SHP77 treated with DMSO at 0.1 percent for 48 hours (cell line): ENCODE measurements around the gene AP1G2.
A peak's percentile ranks its signal among the peaks of the same experiment; 100 is the strongest.
"Not testable (repeated sequence)": the region's sequence is repeated elsewhere in the genome, so short reads cannot be mapped to it uniquely, and the experiment has no call there.

ENCODE experiments used
- DNase-seq: peaks from one replicate; lab custom pipeline; 2025; lab: John Stamatoyannopoulos, UW

Gene AP1G2

GRCh38 chr14:23600806-23601205 lies 33.2 kb upstream of the AP1G2 start:
- no peak for DNase-seq

DNA sequence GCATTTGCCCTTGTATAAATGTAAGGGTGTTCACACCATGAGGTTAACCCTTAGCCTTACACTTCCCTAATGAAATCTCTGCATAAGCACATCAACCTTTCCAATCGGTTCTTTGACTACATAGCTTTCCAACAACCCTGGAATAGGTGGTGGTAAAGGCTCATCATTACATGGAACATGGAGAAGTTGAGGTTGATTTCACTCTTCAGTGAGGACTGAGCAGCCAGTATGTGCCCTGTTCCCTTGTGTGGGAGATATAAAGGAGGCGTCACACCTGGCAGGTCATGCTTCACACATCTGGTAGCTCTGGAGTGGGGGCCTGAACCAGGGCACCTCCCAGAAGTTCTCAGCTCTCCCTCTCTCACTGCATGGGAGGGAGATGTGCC lies 32.7 kb upstream of the AP1G2 start:
- no peak for DNase-seq

DNA sequence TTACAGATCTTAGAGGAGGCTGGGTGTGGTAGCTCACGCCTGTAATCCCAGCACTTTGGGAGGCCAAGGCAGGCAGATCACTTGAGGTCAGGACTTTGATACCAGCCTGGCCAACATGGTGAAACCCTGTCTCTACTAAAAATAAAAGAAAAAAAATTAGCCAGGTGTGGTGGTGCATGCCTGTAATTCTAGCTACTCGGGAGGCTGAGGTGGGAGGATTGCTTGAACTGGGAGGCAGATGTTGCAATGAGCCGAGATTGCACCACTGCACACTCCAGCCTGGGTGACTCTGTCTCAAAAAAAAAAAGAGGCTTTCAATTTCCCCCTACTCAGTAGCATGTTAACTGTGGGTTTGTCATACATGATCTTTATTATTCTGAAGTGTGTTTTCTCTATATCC lies 26.6 kb upstream of the AP1G2 start:
- not testable (repeated sequence) for DNase-seq

DNA sequence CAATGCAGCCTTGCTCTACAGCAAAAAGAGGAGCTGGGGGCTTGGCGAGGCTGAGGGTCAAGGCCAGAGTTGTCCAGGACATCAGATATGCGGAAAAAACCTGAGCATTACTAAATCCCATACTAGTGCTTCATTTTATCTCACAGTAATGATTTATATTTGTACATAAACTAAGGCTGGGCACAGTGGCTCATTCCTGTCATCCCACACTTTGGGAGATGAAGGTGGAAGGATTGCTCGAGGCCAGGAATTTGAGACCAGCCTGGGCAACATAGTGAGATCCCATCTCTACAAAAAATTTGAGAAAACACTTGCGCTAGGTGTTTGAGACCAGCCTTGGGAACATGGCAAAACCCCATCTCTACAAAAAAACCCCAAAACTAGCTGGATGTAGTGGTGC lies 22.6 kb upstream of the AP1G2 start:
- no peak for DNase-seq

GRCh38 chr14:23589606-23590005 lies 22.0 kb upstream of the AP1G2 start:
- no peak for DNase-seq

- peak; percentile 90 for DNase-seq
Observed at GRCh38 chr14:23588884-23589598, 21.4 kb upstream of the AP1G2 start.

GRCh38 chr14:23584527-23585203 lies 17.1 kb upstream of the AP1G2 start:
- DNase-seq: not testable (repeated sequence)

DNA sequence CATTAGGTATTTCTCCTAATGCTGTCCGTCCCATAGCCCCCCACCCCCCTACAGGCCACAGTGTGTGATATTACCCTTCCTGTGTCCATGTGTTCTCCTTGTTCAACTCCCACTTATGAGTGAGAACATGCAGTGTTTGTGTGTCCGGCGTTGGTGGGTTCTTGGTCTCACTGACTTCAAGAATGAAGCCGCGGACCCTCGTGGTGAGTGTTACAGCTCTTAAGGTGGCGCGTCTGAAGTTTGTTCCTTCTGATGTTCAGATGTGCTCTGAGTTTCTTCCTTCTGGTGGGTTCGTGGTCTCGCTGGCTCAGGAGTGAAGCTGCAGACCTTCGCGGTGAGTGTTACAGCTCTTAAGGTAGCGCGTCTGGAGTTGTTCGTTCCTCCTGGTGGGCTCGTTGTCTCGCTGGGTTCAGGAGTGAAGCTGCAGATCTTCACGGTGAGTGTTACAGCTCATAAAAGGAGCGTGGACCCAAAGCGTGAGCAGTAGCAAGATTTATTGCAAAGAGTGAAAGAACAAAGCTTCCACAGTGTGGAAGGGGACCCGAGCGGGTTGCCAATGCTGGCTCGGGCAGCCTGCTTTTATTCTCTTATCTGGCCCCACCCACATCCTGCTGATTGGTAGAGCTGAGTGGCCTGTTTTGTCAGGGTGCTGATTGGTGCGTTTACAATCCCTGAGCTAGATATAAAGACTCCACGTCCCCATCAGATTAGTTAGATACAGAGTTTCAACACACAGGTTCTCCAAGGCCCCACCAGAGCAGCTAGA lies 16.4 kb upstream of the AP1G2 start:
- not testable (repeated sequence) for DNase-seq

DNA sequence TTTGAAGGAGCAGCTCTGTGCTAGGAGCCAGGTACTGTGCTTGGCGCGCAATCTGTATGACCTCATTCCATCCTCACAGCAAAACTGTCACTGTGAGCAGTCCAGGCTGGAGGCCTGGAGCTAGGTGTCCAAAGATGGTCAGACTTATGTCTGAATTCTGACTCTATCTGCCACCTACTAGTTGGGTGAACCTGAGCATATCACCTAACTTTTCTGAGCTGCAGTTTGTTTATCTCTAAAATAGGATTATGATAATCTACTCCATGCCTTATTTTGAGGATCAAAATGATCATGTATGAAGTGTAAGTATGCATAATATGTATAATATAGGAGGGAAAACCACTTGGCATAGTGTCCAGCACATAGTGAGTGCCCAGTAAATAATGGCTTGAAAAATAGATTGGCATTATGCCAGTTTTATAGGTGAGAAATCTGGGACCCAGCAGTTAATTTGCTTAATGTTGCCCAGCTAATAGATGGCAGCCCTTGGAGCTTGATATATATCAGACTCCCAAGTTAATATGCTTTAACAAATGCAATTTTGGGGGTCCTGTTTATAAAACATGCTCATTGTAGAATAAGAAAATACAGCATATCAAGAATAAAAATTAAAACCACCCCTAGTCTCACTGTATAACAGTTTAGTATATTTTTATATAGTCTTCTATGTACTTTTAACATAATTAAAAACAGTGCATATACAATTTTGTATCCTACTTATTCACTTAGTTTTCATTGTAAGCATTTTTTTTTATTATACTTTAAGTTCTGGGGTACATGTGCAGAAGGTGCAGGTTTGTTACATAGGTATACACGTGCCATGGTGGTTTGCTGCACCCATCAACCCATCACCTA lies 15.5 kb upstream of the AP1G2 start:
- no peak for DNase-seq

DNA sequence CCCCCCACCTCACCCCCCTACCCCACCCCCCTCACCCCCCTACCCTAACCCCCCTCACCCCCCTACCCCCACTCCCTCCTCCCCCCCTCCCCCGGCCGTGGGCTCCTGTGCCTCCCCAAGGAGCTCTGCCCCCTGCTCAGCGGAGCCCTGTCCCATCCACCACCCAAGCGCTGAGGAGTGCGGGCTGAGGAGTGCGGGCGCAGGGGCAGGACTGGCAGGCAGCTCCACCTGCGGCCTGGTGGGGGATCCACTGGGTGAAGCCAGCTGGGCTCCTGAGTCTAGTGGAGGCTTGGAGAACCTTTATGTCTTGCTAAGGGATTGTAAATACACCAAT lies 13.3 kb upstream of the AP1G2 start:
- DNase-seq: no peak

- no peak for DNase-seq
Observed at GRCh38 chr14:23580152-23580926, 12.7 kb upstream of the AP1G2 start.

GRCh38 chr14:23579739-23580138 lies 12.1 kb upstream of the AP1G2 start:
- DNase-seq: no peak

- DNase-seq: no peak
Observed at GRCh38 chr14:23579311-23579630, 11.7 kb upstream of the AP1G2 start.

- DNase-seq: peak; percentile 36
Observed at GRCh38 chr14:23578560-23579310, 11.1 kb upstream of the AP1G2 start, which contains the start of gene JPH4. TSS of gene JPH4 (minus strand) at chr14:23578790. CDS start at chr14:23577453, 1,337 bp downstream.

GRCh38 chr14:23577710-23578392 lies 10.3 kb upstream of the AP1G2 start:
- no peak for DNase-seq

GRCh38 chr14:23577004-23577681 lies 9.6 kb upstream of the AP1G2 start:
- DNase-seq: no peak

GRCh38 chr14:23573384-23574015 lies 5.9 kb upstream of the AP1G2 start:
- DNase-seq: no peak

DNA sequence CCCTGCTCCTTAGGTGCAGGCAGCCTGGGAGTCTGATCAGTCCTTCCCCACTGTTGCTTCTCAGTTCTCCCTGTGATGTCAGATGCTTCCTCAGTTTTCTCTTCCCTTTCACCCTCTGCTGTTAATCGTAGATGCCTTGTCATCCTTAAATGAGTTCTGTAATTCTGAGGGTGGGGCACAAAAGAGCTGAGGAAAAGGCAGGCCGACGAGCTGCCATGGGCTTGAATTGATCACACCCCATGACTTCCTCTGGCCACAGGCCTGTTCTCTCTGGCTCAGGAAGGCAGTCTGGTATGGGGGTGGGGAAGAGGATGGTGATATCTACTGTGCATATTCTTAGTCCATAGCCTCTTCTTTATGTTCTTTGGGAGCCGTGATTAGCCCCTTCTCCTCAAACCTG lies 5.2 kb upstream of the AP1G2 start:
- no peak for DNase-seq

DNA sequence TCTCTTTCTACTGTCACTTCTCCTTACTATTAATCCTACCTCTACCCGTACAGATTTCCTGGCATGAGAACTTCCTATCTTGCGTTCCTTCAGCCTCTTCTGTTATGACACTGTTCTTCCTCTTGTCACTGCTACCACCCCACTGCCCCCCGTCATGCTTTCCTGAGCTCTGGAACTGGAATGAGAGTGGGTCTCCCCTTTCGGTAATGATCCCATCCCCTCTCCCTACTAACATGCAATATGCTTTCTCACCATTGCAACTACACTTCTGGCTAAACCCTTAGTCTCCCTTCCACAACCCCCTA lies 4.9 kb upstream of the AP1G2 start:
- DNase-seq: no peak
